Lung (tissue), 12 donors: ENCODE measurements around the gene NTM. TPM values are rescaled to one million over a fixed set of nuclear protein-coding genes. Genes with fewer than 3 reads are reported as not detected.

Source experiments
- ATAC-seq: fragments of 200-7000 bp; cut with Tn5 transposase; one replicate; pipeline ENCODE4 v1.9.1; 2020; ENCODE audit warnings: moderate number of reproducible peaks; ENCODE audit not compliant: insufficient read depth, low FRiP score
- DNase-seq, 3 donors: peaks; one replicate each; pipeline ENCODE4 v3.0.0-alpha.2; 2013 to 2017
- H3K27ac ChIP-seq, 2 donors: one replicate each; pipeline ENCODE4 v1.5.1; 2013; ENCODE audit warnings: mild to moderate bottlenecking in 2 of 2, moderate library complexity in 2 of 2, control low read depth in 1 of 2, inconsistent platforms in 1 of 2, low read depth in 1 of 2, low read length in 1 of 2
- H3K27me3 ChIP-seq, 3 donors: one replicate each; pipeline ENCODE4 v1.5.1; 2013; ENCODE audit warnings: low read length in 2 of 3; ENCODE audit not compliant: control insufficient read depth in 3 of 3, insufficient read depth in 3 of 3
- H3K36me3 ChIP-seq, 4 donors: one replicate each; pipeline ENCODE4 v1.5.1; 2013; ENCODE audit warnings: low read length in 4 of 4, mild to moderate bottlenecking in 1 of 4, moderate library complexity in 1 of 4; ENCODE audit not compliant: control insufficient read depth in 4 of 4, insufficient read depth in 4 of 4
- H3K4me1 ChIP-seq, 5 donors: one replicate each; pipeline ENCODE4 v1.5.1; 2013; ENCODE audit warnings: low read length in 5 of 5, mild to moderate bottlenecking in 2 of 5, moderate library complexity in 1 of 5; ENCODE audit not compliant: control insufficient read depth in 5 of 5, insufficient read depth in 5 of 5
- H3K4me3 ChIP-seq: one replicate; pipeline ENCODE4 v1.5.1; 2013; ENCODE audit warnings: mild to moderate bottlenecking, control low read depth, moderate library complexity
- H3K9ac ChIP-seq, 2 donors: one replicate each; pipeline ENCODE4 v1.5.1; 2013; ENCODE audit warnings: low read length in 2 of 2, control low read depth in 1 of 2; ENCODE audit not compliant: insufficient read depth in 1 of 2
- H3K9me3 ChIP-seq, 4 donors: one replicate each; pipeline ENCODE4 v1.5.1; 2013; ENCODE audit warnings: low read length in 3 of 4, mild to moderate bottlenecking in 1 of 4, moderate library complexity in 1 of 4; ENCODE audit not compliant: control insufficient read depth in 4 of 4, insufficient read depth in 3 of 4
- WGBS, 2 donors: extraction: QIAGEN DNeasy Blood & Tissue Kit; methylation state at CpG; one replicate each; pipeline ENCODE4 v1.1.7; 2013; 5-methylcytosine and 5-hydroxymethylcytosine counted together
- polyA plus RNA-seq, 2 donors: library from polyadenylated mRNA; stranded (reverse); fragments of 200-250 nt; gene quantifications; one replicate each; pipeline ENCODE4 v1.2.1, GENCODE V29; 2013
- total RNA-seq, 2 donors: library from RNA; depleted of rRNA in 1 of 2; stranded (reverse); fragments of >200 nt in 1 of 2; gene quantifications; one replicate each; pipeline ENCODE4 v1.2.1, GENCODE V29; 2014 to 2021
- TF ChIP-seq, protein P1 (sequence below): IDR thresholded peaks from 2 replicates; pipeline ENCODE4 v1.5.1; 2012; ENCODE audit warnings: mild to moderate bottlenecking; ENCODE audit errors: control extremely low read depth, extremely low read depth
- donor health status: control.
- donor health status: control.
- donor health status: Bipolar disorder and iron deficiency.
- donor health status: healthy.
- donor health status: DM: yes; HTN: yes; CAD: no.

Gene NTM
- total and polyA plus RNA-seq, 4 donors = 0.39 to 30.9 (median 7.2) TPM

DNA sequence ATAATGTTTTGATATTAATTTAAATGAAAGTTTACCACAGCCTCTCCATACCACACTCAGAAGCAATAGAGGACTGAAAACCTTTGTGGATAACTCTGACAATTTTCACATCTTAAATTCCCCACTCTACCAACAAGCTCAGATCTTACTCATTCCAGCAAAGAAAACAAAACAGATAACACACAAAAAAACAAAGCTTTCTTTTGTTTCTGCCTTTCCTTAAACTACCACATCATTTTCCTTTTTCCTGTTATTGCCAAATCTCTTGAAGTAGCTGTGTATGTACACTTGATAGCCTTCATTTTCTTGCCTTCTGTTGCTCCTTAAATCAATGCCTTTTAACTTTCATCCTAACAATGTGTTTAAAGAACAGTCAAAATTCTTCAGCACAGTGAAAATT lies 484.9 kb downstream of the NTM start:
- Histone ChIP-seq H3K27ac (no peak overlapping the region), H3K4me3 (no peak overlapping the region), H3K9ac (no peak overlapping the region), H3K27me3 (peaks cover 0 to 21% (median 2%) of the 10 kb centered on the region in 3 donors), H3K36me3 (no peaks in the 10 kb centered on the region), H3K9me3 (peaks cover 0 to 2% (median 0%) of the 10 kb centered on the region in 4 donors), H3K4me1 (peaks cover 0 to 9% (median 0%) of the 10 kb centered on the region in 5 donors)
- ATAC-seq (no peak), DNase-seq (no peak)
- TF ChIP-seq, protein P1, sequence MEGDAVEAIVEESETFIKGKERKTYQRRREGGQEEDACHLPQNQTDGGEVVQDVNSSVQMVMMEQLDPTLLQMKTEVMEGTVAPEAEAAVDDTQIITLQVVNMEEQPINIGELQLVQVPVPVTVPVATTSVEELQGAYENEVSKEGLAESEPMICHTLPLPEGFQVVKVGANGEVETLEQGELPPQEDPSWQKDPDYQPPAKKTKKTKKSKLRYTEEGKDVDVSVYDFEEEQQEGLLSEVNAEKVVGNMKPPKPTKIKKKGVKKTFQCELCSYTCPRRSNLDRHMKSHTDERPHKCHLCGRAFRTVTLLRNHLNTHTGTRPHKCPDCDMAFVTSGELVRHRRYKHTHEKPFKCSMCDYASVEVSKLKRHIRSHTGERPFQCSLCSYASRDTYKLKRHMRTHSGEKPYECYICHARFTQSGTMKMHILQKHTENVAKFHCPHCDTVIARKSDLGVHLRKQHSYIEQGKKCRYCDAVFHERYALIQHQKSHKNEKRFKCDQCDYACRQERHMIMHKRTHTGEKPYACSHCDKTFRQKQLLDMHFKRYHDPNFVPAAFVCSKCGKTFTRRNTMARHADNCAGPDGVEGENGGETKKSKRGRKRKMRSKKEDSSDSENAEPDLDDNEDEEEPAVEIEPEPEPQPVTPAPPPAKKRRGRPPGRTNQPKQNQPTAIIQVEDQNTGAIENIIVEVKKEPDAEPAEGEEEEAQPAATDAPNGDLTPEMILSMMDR = no peak

DNA sequence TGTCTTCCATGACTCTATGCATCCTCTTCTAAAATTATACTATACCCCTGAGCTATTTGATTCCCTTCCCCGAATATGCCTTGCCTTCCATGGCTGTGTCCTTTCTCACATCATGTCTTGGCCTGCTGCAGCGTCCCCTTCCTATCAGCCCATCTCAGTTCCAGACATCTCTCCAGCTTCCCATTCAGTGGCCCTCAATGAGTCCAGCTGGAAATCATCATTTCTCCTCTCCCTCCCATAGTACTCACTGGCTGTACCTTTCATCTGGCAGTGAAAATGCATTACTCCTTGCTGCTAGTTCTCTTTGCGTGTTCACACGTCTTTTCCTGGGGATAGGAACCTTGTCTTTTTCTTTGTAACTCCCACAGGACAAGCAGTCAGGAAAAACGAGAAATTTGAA lies 486.8 kb downstream of the NTM start:
- Histone ChIP-seq H3K9ac (no peak overlapping the region), H3K27ac (no peak overlapping the region), H3K4me1 (peaks cover 0 to 9% (median 0%) of the 10 kb centered on the region in 5 donors), H3K9me3 (no peaks in the 10 kb centered on the region), H3K4me3 (no peak overlapping the region), H3K36me3 (no peaks in the 10 kb centered on the region), H3K27me3 (peaks cover 0 to 5% (median 0%) of the 10 kb centered on the region in 3 donors)
- TF ChIP-seq, protein P1 = no peak
- ATAC-seq (no peak), DNase-seq (peak in 1 of 3 donors; percentile 56)
- WGBS, 2 donors = 75 to 77% methylated on average over 5 of the region's 5 CpGs

DNA sequence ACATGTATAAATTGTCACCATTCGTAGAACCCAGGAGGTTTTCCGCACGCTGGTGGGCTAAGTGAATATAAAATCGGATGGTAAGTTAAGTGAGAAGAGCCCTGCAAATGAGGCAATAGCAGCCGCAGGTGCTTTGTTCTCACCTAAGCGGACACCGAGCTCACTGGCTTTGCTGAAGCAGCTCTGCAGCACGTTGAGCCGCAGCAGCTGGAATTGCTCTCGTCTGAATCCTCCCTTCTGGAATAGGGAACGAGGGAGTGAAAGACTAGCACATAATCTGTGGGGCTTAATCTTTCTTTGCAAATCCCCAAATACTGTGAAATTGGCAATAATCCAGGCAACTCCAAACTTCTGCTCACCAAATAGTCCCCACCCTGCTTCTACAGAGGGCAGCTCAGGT lies 488.1 kb downstream of the NTM start:
- H3K36me3 ChIP-seq = no peaks in the 10 kb centered on the region
- no peak overlapping the region for H3K27ac ChIP-seq
- H3K4me3 ChIP-seq = no peak overlapping the region
- TF ChIP-seq, protein P1 = no peak
- peaks cover 0 to 9% (median 0%) of the 10 kb centered on the region in 5 donors for H3K4me1 ChIP-seq
- H3K9me3 ChIP-seq = no peaks in the 10 kb centered on the region
- no peak overlapping the region for H3K9ac ChIP-seq
- DNase-seq (peak in 1 of 3 donors; percentile 65), ATAC-seq (no peak)
- peaks cover 0 to 5% (median 0%) of the 10 kb centered on the region in 3 donors for H3K27me3 ChIP-seq
- 70 to 82% methylated on average over 11 of the region's 11 CpGs for WGBS, 2 donors
